Sigmoid colon (tissue), 7 donors: ENCODE data around the gene TMED6. TPM values are rescaled to one million over a fixed set of nuclear protein-coding genes. Genes with fewer than 3 reads are reported as not detected.

Experiments
- DNase-seq: peaks from one replicate; pipeline ENCODE4 v3.0.0-alpha.2; 2019
- H3K27ac ChIP-seq, 4 donors: fragments of 200-600 bp; sonication (generic); one replicate each; pipeline ENCODE4 v1.5.1; 2016 to 2019; ENCODE audit warnings: mild to moderate bottlenecking in 1 of 4
- H3K27me3 ChIP-seq, 3 donors: fragments of 200-600 bp; sonication (generic); one replicate each; pipeline ENCODE4 v1.5.1; 2019; ENCODE audit warnings: mild to moderate bottlenecking in 1 of 3
- H3K36me3 ChIP-seq, 4 donors: fragments of 200-600 bp; sonication (generic); one replicate each; pipeline ENCODE4 v1.5.1; 2016 to 2019
- H3K4me1 ChIP-seq, 4 donors: fragments of 200-600 bp; sonication (generic); one replicate each; pipeline ENCODE4 v1.5.1; 2017 to 2019
- H3K4me3 ChIP-seq, 4 donors: fragments of 200-600 bp; sonication (generic); one replicate each; pipeline ENCODE4 v1.5.1; 2017 to 2019; ENCODE audit warnings: mild to moderate bottlenecking in 2 of 4, moderate library complexity in 1 of 4
- H3K9me3 ChIP-seq, 4 donors: fragments of 200-600 bp in 3 of 4; sonication (generic) in 3 of 4; one replicate each; pipeline versions ENCODE4 v1.5.1 to v1.6.1; 2013 to 2019
- EP300 ChIP-seq, 4 donors: sonication (generic); formaldehyde crosslinking; IDR thresholded peaks; one replicate each; pipeline ENCODE4 v1.6.1; 2017; ENCODE audit warnings: antibody characterized with exemption in 4 of 4
- POLR2A ChIP-seq, 2 donors: fragments of 450-650 bp; IDR thresholded peaks; one replicate each; pipeline ENCODE4 v1.6.1; 2016; ENCODE audit warnings: antibody characterized with exemption in 2 of 2, mild to moderate bottlenecking in 2 of 2, moderate library complexity in 2 of 2
- POLR2AphosphoS5 ChIP-seq, 4 donors: sonication (generic); formaldehyde crosslinking; IDR thresholded peaks; one replicate each; pipeline ENCODE4 v1.6.1; 2017; ENCODE audit warnings: antibody characterized with exemption in 4 of 4
- WGBS, 2 donors: extraction: QIAGEN DNeasy Blood & Tissue Kit; methylation state at CpG; one replicate each; pipeline ENCODE4 v1.1.7; 2013; 5-methylcytosine and 5-hydroxymethylcytosine counted together
- intact Hi-C: fragments of 100-400 bp; cut with DNase I; formaldehyde crosslinking; loops from one replicate; pipeline ENCODE4 v1.15.1; 2023
- polyA plus RNA-seq, 3 donors: library from polyadenylated mRNA; stranded (reverse); fragments of 200-250 nt; gene quantifications; one replicate each; pipeline ENCODE4 v1.2.3, GENCODE V29; 2013
- total RNA-seq, 4 donors: library from RNA; depleted of rRNA; stranded (reverse); fragments of >200 nt; gene quantifications; one replicate each; pipeline ENCODE4 v1.1.0, GENCODE V29; 2016
- TF ChIP-seq, protein P1 (sequence below), 4 experiments: fragments of 450-650 bp in 3 of 4; fragments of 200-600 bp in 1 of 4; IDR thresholded peaks; one replicate each; pipeline ENCODE4 v1.5.1; 2016 to 2019; ENCODE audit warnings: antibody characterized with exemption in 4 of 4, mild to moderate bottlenecking in 3 of 4, moderate library complexity in 2 of 4
- donor health status: healthy with polysubstance abuse.
- donor health status: Bipolar disorder and iron deficiency.
- donor health status: healthy.

Gene TMED6
- total and polyA plus RNA-seq, 7 donors: 4.2 to 4.6 TPM; not detected in 5

DNA sequence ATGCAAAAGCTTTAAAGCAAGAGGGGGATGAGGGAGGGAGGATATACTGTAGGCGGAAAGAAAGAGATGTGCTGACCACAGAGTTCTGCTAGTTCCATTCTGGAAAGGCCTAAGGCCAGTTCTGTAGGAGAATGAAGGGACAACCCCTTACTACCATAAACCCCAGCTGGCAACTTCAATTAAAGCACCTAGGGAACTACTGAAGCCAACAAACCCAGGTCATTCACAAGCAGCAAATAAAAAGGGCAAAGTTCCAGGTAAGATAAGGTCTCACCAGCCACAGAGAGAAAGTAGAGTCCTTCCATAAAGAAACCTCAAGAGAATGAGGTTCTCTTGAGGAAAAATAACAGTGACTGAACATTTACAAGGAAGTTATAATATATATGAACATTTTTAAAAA lies 21.4 kb upstream of the TMED6 start:
- DNase-seq: no peak
- Histone ChIP-seq H3K4me3 (no peak overlapping the region), H3K27ac (no peak overlapping the region), H3K4me1 (no peaks in the 10 kb centered on the region), H3K9me3 (no peaks in the 10 kb centered on the region), H3K27me3 (no peaks in the 10 kb centered on the region), H3K36me3 (peaks cover 7 to 72% (median 30%) of the 10 kb centered on the region in 4 donors)
- 27 to 60% methylated on average over 1 of the region's 1 CpG for WGBS, 2 donors
- no peak for TF ChIP-seq POLR2A (IDR thresholded peaks at IDR 0.05)
- intact Hi-C loops: no loop called here

DNA sequence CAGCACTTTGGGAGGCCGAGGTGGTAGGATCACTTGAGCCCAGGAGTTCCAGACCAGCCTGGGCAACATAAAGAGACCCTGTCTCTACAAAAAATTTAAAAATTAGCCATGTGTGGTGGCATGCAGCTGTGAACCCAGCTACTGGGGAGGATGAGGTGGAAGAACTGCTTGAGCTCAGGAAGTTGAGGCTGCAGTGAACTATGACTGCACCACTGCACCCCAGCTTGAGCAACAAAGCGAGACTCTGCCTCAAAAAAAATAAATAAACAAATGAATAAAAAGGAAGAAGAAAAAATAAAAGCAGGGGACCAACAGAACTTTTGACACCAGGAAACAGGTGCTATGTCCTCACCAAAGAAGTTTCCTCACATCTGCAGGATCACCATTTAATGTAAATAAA lies 20.0 kb upstream of the TMED6 start:
- Histone ChIP-seq H3K4me1 (no peaks in the 10 kb centered on the region), H3K4me3 (no peak overlapping the region), H3K27me3 (no peaks in the 10 kb centered on the region), H3K9me3 (no peaks in the 10 kb centered on the region), H3K27ac (no peak overlapping the region), H3K36me3 (peaks cover 17 to 74% (median 37%) of the 10 kb centered on the region in 4 donors)
- no peak for DNase-seq
- TF ChIP-seq EP300 (IDR thresholded peaks at IDR 0.05) (no peak), POLR2A (IDR thresholded peaks at IDR 0.05) (no peak), POLR2AphosphoS5 (IDR thresholded peaks at IDR 0.05) (no peak)
- TF ChIP-seq, protein P1, sequence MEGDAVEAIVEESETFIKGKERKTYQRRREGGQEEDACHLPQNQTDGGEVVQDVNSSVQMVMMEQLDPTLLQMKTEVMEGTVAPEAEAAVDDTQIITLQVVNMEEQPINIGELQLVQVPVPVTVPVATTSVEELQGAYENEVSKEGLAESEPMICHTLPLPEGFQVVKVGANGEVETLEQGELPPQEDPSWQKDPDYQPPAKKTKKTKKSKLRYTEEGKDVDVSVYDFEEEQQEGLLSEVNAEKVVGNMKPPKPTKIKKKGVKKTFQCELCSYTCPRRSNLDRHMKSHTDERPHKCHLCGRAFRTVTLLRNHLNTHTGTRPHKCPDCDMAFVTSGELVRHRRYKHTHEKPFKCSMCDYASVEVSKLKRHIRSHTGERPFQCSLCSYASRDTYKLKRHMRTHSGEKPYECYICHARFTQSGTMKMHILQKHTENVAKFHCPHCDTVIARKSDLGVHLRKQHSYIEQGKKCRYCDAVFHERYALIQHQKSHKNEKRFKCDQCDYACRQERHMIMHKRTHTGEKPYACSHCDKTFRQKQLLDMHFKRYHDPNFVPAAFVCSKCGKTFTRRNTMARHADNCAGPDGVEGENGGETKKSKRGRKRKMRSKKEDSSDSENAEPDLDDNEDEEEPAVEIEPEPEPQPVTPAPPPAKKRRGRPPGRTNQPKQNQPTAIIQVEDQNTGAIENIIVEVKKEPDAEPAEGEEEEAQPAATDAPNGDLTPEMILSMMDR (IDR thresholded peaks at IDR 0.05): no peak
- WGBS, 2 donors: 66 to 91% methylated on average over 2 of the region's 2 CpGs
- intact Hi-C loops: no loop called here

DNA sequence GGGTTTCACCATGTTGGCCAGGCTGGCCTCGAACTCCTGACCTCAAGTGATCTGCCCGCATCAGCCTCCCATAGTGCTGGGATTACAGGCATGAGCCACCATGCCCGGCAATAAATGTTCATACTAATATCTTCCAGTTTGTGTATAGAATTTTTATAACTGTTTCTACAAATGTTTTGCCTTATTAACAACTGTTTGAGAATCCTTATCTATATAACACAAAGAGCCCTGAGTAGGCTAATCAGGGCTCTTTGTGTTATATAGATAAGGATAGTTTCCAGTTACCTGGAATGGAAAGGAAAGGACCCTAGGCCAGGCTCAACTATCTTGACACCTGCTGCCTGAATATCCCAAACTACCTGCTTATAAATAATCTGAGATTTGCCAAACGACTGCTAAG lies 17.3 kb upstream of the TMED6 start:
- peaks cover 27 to 98% (median 56%) of the 10 kb centered on the region in 4 donors for H3K36me3 ChIP-seq
- H3K27ac ChIP-seq: no peak overlapping the region
- no peak for DNase-seq
- no peaks in the 10 kb centered on the region for H3K27me3 ChIP-seq
- no peak for TF ChIP-seq EP300 (IDR thresholded peaks at IDR 0.05)
- no peak for TF ChIP-seq POLR2AphosphoS5 (IDR thresholded peaks at IDR 0.05)
- TF ChIP-seq POLR2A (IDR thresholded peaks at IDR 0.05): no peak
- TF ChIP-seq, protein P1 (IDR thresholded peaks at IDR 0.05): no peak
- H3K9me3 ChIP-seq: no peaks in the 10 kb centered on the region
- no peak overlapping the region for H3K4me3 ChIP-seq
- intact Hi-C loops: no loop called here
- H3K4me1 ChIP-seq: no peaks in the 10 kb centered on the region
- 91 to 94% methylated on average over 4 of the region's 4 CpGs for WGBS, 2 donors

DNA sequence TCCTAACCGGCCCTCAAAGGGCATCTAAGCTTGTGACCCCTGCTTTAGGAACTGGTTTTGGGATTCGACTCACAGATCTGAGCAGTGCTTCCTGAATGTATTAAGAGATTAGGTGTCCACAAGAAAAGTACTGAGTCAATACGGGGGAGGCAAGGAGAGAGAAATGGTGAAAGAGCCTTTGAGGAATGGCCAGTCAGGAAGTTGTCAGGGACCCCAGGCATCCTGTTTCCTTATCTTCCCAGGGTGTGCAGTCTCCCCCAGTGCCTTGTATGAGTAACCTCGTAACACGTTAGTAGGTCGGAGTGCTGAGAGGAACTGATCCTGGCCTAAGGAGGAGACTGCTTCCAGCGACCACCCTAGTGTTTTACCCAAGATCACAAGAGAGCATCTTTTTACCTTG lies 16.4 kb upstream of the TMED6 start:
- TF ChIP-seq POLR2A (IDR thresholded peaks at IDR 0.05): no peak
- TF ChIP-seq EP300 (IDR thresholded peaks at IDR 0.05): no peak
- TF ChIP-seq POLR2AphosphoS5 (IDR thresholded peaks at IDR 0.05): no peak
- TF ChIP-seq, protein P1 (IDR thresholded peaks at IDR 0.05): no peak
- Histone ChIP-seq H3K9me3 (no peaks in the 10 kb centered on the region), H3K27ac (no peak overlapping the region), H3K4me3 (no peak overlapping the region), H3K27me3 (no peaks in the 10 kb centered on the region), H3K36me3 (peaks cover 31 to 96% (median 56%) of the 10 kb centered on the region in 4 donors), H3K4me1 (no peaks in the 10 kb centered on the region)
- no peak for DNase-seq
- intact Hi-C loops: no loop called here
- WGBS, 2 donors: 87 to 92% methylated on average over 7 of the region's 7 CpGs

DNA sequence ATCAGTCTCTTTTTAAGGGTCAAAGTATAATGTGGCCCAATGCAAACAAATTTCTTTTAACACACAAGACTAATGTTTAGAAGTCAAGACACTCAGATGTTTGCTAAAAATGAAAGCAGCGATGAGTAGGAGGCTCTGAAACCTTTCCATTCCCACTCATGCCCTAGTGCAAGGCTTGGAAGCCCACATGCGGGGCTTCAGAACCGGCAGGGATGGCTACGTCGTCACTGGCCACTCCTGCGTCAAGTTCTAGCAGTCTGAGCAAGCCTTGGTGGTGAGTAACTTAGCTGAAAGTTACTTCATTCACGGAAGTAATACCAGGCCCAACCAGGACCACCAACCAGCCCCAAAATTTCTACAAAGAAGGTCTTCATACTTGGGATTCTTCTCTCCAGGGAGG lies 14.8 kb upstream of the TMED6 start:
- 92 to 93% methylated on average over 7 of the region's 7 CpGs for WGBS, 2 donors
- H3K4me1 ChIP-seq: no peaks in the 10 kb centered on the region
- H3K9me3 ChIP-seq: no peaks in the 10 kb centered on the region
- H3K4me3 ChIP-seq: no peak overlapping the region
- no peak for TF ChIP-seq POLR2AphosphoS5 (IDR thresholded peaks at IDR 0.05)
- TF ChIP-seq POLR2A (IDR thresholded peaks at IDR 0.05): no peak
- no peak for TF ChIP-seq EP300 (IDR thresholded peaks at IDR 0.05)
- TF ChIP-seq, protein P1 (IDR thresholded peaks at IDR 0.05): no peak
- intact Hi-C loops: no loop called here
- H3K27ac ChIP-seq: no peak overlapping the region
- no peaks in the 10 kb centered on the region for H3K27me3 ChIP-seq
- no peak for DNase-seq
- H3K36me3 ChIP-seq: peaks cover 31 to 80% (median 54%) of the 10 kb centered on the region in 4 donors
